Chondrocyte (in vitro differentiated cells): ENCODE measurements around the gene PRKCH. TPM values are rescaled to one million over a fixed set of nuclear protein-coding genes. Genes with fewer than 3 reads are reported as not detected.

Source experiments
- DNase-seq: peaks from one replicate; pipeline ENCODE4 v3.0.0; 2021; ENCODE audit warnings: mixed read lengths, low spot score
- H3K27ac Mint-ChIP-seq: one replicate; pipeline ENCODE4 v1.8.0; 2021; ENCODE audit warnings: mild to moderate bottlenecking, moderate library complexity, mixed read lengths; ENCODE audit not compliant: unreplicated experiment
- H3K27me3 Mint-ChIP-seq: 2 replicates; pipeline ENCODE4 v1.8.0; 2021; ENCODE audit warnings: low read depth, mixed read lengths
- H3K36me3 Mint-ChIP-seq: 2 replicates; pipeline ENCODE4 v1.8.0; 2021; ENCODE audit warnings: low read depth, mixed read lengths
- H3K4me1 Mint-ChIP-seq: 2 replicates; pipeline ENCODE4 v1.8.0; 2021; ENCODE audit warnings: low read depth, mild to moderate bottlenecking, mixed read lengths
- H3K4me3 Mint-ChIP-seq: one replicate; pipeline ENCODE4 v1.8.0; 2021; ENCODE audit warnings: mild to moderate bottlenecking, moderate library complexity, mixed read lengths; ENCODE audit not compliant: unreplicated experiment
- H3K9me3 Mint-ChIP-seq: 2 replicates; pipeline ENCODE4 v1.8.0; 2021; ENCODE audit warnings: low read depth, mixed read lengths
- total RNA-seq: library from RNA; stranded (reverse); gene quantifications from 3 replicates; pipeline ENCODE4 v1.2.1, GENCODE V29; 2021
- TF ChIP-seq, protein P1 (sequence below): fragments of 200-600 bp; sonication (generic); IDR thresholded peaks from 2 replicates; pipeline ENCODE4 v1.5.0; 2021; ENCODE audit warnings: antibody characterized with exemption, mild to moderate bottlenecking, moderate library complexity

PRKCH gene
- total RNA-seq, 1 donor from 2014 or later, result 9.7 TPM

GRCh38 chr14:61350427-61351270, 29.3 kb downstream of the PRKCH start:
- TF ChIP-seq, protein P1, sequence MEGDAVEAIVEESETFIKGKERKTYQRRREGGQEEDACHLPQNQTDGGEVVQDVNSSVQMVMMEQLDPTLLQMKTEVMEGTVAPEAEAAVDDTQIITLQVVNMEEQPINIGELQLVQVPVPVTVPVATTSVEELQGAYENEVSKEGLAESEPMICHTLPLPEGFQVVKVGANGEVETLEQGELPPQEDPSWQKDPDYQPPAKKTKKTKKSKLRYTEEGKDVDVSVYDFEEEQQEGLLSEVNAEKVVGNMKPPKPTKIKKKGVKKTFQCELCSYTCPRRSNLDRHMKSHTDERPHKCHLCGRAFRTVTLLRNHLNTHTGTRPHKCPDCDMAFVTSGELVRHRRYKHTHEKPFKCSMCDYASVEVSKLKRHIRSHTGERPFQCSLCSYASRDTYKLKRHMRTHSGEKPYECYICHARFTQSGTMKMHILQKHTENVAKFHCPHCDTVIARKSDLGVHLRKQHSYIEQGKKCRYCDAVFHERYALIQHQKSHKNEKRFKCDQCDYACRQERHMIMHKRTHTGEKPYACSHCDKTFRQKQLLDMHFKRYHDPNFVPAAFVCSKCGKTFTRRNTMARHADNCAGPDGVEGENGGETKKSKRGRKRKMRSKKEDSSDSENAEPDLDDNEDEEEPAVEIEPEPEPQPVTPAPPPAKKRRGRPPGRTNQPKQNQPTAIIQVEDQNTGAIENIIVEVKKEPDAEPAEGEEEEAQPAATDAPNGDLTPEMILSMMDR, result no peak
- Mint-ChIP-seq H3K27me3 (no peaks in the 10 kb centered on the region), H3K27ac (no peak overlapping the region), H3K9me3 (no peaks in the 10 kb centered on the region), H3K4me3 (no peak overlapping the region), H3K4me1 (peaks cover 2% of the 10 kb centered on the region), H3K36me3 (no peaks in the 10 kb centered on the region)
- DNase-seq, result no peak

DNA sequence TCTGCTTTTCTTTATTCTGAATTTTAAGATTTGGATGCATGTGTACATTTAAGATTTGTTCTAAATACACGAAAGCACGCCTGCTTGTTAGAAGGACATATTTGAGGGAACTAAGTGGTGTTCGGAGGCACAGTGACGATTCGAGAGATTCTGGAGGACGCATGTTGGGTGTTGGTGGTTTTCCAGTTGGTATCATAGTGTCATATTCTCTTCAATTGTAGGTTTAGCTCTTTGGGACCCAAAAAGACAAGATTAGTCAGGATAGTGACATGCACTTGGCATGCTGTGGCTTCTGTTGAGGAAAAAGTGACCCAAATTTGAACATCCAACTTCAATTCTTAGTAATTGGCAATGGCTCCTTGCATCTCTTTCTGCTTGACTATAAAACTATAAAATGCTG, 30.1 kb downstream of the PRKCH start:
- H3K27me3 Mint-ChIP-seq, result no peaks in the 10 kb centered on the region
- no peak overlapping the region for H3K27ac Mint-ChIP-seq
- H3K9me3 Mint-ChIP-seq, result no peaks in the 10 kb centered on the region
- no peaks in the 10 kb centered on the region for H3K36me3 Mint-ChIP-seq
- DNase-seq, result no peak
- TF ChIP-seq, protein P1, result no peak
- peaks cover 11% of the 10 kb centered on the region for H3K4me1 Mint-ChIP-seq
- no peak overlapping the region for H3K4me3 Mint-ChIP-seq

GRCh38 chr14:61355892-61356325, 34.5 kb downstream of the PRKCH start:
- H3K27ac Mint-ChIP-seq, result peak overlapping the region; percentile 34
- H3K27me3 Mint-ChIP-seq, result no peaks in the 10 kb centered on the region
- H3K4me3 Mint-ChIP-seq, result peak overlapping the region; percentile 24
- H3K4me1 Mint-ChIP-seq, result peaks cover 11% of the 10 kb centered on the region
- TF ChIP-seq, protein P1, result no peak
- H3K9me3 Mint-ChIP-seq, result no peaks in the 10 kb centered on the region
- no peak for DNase-seq
- H3K36me3 Mint-ChIP-seq, result no peaks in the 10 kb centered on the region

DNA sequence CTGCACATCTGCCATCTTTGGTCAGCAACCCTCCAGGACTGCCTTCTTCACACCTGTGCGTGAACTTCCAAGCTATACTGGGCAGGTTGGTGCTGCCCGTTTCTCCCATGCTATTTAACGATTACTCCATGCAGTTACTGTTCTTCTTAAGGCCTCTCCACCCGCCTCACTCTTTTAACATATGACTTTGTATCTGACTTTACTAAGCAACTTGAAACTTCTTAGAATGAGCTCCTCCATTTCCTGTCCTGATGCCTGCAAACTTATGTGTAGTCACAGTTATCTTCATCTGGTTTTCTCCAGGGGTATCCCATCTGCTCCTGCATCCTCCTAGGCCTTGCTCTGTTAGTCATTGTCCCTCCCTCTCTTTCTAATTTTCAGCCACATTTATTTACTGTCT, 35.7 kb downstream of the PRKCH start:
- no peak for DNase-seq
- TF ChIP-seq, protein P1, result no peak
- H3K4me3 Mint-ChIP-seq, result no peak overlapping the region
- no peaks in the 10 kb centered on the region for H3K9me3 Mint-ChIP-seq
- peaks cover 11% of the 10 kb centered on the region for H3K4me1 Mint-ChIP-seq
- H3K27ac Mint-ChIP-seq, result no peak overlapping the region
- H3K36me3 Mint-ChIP-seq, result no peaks in the 10 kb centered on the region
- no peaks in the 10 kb centered on the region for H3K27me3 Mint-ChIP-seq

- Mint-ChIP-seq H3K27ac (no peak overlapping the region), H3K9me3 (no peaks in the 10 kb centered on the region), H3K27me3 (no peaks in the 10 kb centered on the region), H3K4me3 (no peak overlapping the region), H3K4me1 (peaks cover 11% of the 10 kb centered on the region), H3K36me3 (no peaks in the 10 kb centered on the region)
- TF ChIP-seq, protein P1, result no peak
- DNase-seq, result no peak
Measured at GRCh38 chr14:61358554-61359226, 37.3 kb downstream of the PRKCH start.
